Measurements from ENCODE around the gene CELF4.

- TF ChIP-seq CTCF (IDR thresholded peaks at IDR 0.05; ENCODE audit: low read depth, low read length, poor library complexity, severe bottlenecking) (no peak), EZH2phosphoT487 (IDR thresholded peaks at IDR 0.05; ENCODE audit: borderline replicate concordance, low read length) (no peak)
Observed at GRCh38 chr18:37408676-37409265, 156.8 kb downstream of the CELF4 start.
